Stimulated activated CD4-positive, alpha-beta T cell treated with anti-CD3 and anti-CD28 coated beads, Interleukin-1b, Interleukin-23, amount 100 ng/mL, for 48 hours (primary cell): ENCODE data around the gene S100A12.

Experiments
- DNase-seq: peaks from one replicate; pipeline ENCODE4 v3.0.0-alpha.2; 2020

S100A12 gene

DNA sequence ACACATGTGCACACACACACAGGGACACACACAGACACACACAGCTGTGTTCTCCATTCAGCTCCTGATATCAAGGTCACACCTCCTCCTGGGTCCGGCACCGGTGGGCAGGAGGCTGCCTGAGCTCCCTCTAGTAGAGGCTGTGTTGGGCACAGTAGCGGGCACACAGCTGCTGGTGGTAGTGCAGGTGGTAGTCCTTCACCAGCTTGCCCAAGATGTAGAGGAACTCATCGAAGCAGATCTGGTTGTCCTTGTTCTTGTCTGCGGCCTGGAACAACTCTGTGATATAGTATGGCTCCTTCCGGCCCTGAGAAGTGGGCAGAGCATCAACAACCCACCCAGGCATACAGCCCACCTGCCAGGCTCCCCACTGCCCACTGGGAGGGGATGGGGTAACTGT is 21.0 kb upstream of the S100A12 start:
- DNase-seq = no peak

DNA sequence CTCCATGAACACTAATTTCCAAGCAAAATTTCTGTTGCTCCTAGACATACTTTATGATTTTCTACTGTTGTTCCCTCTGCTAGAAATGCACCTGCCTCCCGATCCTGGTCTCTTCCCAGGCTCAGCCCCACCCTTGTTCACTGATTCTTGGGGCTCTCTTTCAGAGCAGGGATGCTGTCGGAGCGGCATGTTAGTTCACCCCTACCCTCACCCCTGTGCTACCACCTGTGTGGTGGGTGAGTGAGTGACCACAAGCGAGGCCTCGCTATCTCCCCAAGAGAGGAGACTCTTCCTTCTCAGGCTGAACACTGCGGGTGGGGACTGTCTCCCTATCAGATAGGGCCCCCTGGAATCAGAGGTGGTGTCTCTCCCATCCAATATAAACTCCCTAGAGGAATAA is 20.4 kb upstream of the S100A12 start:
- no peak for DNase-seq

DNA sequence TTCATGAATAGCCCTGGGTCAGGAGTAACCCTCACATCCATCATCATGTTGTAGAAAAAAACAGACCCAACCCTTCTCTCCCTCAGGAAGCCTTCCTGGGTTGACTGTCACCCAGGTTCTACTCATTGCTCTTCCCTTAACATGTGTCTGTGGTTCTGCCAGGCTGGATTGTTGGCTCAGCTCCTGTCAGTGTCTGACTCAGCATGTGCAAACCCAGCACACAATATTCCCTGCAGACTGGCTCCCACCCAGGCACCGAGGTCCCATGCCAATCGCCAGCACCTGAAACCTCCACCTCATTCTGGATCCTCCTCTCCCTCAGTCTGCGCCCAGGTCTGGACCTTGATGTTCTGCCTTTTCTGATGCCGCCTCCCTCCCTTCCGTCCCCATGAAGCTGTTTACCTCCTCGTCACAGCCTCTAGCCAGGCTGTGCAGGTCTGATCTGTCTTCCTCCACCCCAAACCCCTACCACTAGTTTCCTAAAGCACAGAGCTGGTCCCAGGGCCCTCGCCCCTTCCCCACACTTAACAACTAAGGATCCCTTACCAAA is 19.8 kb upstream of the S100A12 start:
- no peak for DNase-seq

DNA sequence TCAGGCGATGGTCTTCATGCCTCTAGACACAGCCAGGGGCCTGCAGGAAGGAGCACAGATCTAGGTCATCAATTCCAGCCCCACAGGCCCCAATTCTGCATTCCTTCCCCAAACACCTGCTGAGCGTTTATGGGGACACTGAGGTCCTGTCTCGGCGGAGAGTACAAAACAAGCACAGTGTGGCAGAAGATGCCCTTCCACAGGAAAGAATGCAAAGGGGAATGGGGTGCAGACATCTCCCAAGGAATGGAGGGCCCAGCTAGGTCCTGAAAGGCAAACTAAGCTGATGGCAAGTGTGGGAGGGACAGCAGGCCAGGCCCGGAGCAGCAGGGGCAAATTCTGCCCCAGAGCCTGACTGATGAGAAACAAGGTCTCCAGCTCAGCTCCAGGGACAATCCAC is 19.0 kb upstream of the S100A12 start:
- no peak for DNase-seq

DNA sequence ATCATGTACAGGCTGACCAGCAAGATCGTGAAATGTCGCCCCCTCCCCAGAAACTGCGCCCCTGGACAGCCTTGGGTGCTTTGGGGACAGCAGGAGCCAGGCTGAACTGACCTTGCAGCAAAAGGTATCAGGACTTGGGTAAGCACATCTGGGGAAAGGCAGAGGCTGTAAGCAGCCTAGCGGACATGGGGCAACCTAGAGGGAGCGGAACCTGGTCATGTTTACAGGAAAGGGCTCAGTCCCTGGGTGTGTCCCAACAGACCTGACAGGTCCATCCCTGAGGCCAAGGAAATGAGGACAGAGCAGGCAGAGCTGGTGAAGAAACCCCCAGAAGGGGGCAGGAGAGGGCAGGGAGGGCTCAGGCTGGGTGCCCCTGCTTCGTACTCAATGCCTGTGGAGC is 18.5 kb upstream of the S100A12 start:
- no peak for DNase-seq

DNA sequence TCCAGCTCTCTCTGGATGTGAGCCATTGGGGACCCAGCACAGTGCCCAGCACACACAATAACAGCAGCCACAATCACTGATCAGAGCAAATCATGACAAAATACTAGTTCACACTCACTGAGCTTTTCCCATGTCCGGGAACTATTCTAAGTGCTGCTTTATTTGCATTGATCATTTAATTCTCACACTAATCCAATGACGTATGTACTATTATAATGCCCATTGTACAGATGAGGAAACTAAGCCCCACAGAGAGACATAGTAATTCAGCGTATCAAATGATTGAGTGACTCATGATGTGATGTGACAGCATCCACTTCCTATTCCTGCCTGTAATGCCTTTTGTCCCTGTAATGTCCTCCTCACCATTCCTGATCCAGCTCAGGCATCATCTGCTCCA is 17.4 kb upstream of the S100A12 start:
- no peak for DNase-seq

DNA sequence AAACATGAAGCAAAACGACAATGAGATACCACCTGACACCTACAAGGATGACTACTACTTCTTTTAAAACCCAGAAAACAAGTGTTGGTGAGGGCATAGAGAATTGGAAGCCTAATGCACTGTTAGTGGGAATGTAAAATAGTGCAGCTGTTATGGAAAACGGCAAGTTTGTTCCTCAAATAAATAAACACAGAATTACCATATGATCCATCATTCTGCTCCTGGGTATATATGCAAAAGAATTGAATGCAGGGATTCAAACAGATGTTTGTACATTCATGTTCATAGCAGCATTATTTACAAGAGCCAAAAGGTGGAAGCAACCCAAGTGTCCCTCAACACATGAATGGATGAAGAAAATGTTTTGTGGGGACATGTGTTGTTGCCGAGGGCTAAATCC is 16.8 kb upstream of the S100A12 start:
- no peak for DNase-seq

DNA sequence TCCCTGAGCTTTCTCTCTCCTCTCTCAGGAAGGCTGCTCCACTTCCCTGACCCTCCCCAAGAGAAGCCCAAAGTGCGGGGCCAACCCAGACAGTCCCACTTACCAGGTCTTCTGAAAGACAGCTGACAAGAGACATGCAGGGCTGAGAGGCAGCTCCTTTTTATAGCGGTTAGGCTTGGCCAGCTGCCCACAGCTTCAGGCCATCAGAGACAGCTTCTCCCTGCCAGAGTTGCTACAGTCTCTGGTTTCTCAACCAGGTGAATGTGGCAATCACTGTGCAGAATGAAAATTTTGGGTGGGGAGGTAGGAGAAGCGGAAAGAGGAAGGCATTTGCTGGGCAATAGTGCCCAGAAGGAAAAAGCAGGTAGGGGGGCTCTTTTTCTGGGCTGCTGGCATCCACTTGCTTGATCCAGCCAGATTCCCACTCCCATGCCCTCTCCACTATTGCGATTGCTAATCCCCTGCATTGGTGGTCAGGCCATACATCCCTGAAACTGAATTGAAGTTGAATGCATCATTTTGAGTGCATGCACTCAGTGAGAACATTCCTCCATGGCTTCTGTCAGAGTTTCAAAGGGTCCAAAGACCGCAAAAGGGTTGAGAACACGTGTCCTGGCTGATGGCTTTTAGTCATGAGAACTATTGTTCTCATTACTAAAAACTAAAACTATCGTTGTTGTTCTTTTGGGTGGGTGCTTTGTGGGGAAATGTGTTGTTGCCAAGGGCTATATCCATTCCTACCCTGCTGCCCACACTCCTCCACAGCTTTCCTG is 15.7 kb upstream of the S100A12 start, which contains the start of gene S100A8:
Gene S100A8, minus strand, starts transcription at position 136 of the 773 bp plus-strand sequence. CDS start 538 bp downstream, outside the sequence.
- DNase-seq = no peak

DNA sequence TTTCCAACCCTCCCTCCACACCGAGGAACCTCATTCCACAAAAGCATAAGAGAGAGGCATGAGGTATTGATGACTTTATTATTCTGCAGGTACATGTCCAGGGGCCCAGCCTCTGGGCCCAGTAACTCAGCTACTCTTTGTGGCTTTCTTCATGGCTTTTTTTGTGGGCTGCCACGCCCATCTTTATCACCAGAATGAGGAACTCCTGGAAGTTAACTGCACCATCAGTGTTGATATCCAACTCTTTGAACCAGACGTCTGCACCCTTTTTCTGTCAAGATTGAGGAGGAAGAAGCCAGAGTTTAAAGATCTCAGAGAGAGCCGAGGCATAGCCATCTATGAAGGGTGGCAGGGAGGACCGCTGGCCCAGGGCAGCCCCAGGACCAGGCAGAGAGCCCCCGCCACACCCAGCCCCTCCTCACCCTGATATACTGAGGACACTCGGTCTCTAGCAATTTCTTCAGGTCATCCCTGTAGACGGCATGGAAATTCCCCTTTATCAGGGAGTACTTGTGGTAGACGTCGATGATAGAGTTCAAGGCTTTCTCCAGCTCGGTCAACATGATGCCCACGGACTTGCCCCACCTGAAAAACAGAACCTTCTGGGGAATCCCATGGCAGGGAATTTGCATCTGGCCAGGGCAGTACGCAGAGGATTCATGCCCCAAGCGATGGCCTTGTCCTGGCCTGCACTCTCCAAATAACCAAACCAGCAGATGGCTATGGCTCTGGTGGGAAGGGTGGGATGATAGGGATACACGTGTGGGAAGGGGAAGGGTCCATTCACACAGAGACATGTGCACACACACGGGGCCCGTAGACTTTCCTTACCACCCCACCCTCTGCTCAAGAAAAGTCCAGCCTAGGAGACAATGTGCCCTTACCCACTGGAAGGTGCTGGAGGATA is 14.8 kb upstream of the S100A12 start:
- DNase-seq = no peak

DNA sequence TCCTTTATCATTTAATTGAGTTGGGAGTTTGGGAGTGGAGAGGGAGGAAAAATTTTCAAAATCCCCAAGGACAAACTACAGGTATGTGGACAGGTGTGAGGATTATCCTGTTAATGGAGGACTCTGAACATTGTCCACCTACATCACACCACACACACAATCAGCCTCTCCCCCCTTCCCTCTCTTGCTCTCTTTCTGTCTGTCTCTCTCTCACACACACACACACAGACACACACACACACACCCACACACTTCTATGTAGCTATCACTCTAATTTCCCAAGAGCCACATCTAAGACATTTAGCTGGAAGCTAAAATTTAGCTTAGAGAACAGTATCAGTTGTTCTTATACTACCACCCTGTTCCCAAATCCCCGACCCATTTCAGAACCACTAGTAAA is 14.0 kb upstream of the S100A12 start:
- no peak for DNase-seq

DNA sequence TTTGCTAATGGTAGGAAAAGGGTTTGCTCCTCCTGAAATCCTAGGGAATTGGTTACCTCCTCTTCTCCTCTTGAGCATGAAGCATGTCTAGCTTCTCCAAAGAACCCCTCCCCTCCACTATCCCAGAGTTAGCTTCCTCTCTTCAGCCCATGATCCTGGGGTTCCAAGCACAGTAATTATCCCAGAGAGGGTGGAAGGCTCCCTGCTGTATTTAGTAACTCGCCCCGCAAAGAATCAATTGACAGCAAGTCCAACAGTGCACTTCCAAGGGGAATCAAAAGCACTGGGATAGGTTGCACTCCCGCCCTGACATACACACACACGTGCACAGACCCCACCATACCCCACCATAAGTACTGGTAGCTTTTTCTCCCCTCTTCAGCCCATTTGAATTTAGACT is 12.4 kb upstream of the S100A12 start:
- DNase-seq = no peak

DNA sequence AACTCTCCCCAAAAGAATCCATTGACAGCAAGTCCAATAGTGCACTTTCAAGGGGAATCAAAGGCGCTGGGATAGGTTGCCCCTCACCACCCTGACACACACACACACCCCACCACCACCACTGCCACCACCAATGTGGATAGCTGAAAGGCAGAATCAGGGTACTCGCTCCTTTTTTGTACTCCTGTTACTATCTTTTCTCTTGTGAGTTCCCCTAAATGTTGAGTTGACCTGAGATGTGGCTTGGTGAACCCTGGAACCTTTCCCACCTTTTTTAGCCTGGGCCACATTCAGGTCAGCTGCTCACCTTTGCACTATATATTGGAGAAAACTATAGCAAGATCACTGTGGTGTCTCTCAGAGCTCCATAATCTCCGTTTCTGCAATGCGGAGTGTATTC is 11.6 kb upstream of the S100A12 start:
- DNase-seq = no peak

DNA sequence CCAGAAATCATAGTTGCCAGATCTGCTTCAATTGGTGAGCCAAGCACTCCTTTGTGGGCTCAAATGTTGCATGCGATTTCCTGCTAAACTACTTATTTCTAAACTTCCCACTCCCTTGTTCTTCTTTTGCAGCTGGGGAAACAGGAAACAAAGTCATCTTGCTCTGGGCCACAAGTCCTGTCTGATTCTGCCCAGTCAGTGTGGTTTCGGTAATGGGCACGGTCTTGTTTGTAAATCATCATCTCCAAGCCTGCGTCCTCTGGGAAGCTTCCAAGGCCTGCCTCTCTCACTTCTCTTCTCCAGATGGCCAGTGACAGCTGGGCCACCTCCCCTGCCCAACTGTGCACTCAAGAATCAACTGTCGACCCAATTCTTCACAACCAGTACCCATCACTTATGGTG is 11.1 kb upstream of the S100A12 start:
- no peak for DNase-seq

DNA sequence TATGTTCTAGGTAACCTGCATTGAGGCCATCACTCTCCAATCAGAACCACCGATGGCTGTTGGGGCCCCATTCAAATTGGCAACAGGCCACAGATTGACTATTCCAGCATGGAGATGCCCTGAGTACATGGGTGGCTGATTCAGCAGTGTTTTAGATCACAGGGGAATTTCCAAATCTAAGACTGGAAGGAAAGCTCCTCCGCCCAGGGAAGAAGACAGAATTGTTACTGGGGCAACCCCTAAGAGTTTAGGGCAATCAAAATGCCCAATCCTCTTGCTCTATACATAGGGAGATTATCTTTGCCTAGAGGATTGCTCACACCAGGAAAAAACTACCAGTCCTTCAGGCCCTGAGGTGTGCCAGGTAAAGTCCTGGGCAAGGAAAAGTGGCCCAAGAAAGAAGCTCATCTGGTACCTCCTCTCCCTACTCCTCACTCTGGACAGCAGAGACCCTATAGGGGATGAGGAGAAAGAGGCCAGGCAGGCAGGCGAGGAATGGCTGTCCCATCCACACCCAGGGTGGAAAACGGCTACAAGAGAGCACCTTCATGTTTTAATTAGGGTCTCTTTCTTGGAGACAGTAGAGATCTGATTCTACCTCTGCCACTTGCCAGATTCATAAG is 9.6 kb upstream of the S100A12 start:
- no peak for DNase-seq

DNA sequence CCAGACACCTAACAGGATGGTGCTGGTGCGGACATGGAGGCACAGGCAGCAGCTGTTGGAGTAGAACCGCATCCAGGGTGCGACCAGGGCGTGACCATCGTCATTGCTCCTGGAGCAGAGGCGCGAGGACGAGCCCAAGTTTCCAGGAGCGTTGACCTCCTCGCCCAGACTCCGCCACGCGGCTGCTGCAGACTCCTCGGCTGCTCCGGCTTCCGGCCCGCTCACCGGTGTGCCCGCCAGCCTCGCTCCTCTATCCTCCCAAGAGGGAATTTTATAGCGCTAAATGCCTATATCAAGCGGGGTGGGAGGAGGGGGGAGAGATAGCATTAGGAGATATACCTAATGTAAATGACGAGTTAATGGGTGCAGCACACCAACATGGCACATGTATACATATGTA is 5.3 kb upstream of the S100A12 start:
- DNase-seq = no peak

DNA sequence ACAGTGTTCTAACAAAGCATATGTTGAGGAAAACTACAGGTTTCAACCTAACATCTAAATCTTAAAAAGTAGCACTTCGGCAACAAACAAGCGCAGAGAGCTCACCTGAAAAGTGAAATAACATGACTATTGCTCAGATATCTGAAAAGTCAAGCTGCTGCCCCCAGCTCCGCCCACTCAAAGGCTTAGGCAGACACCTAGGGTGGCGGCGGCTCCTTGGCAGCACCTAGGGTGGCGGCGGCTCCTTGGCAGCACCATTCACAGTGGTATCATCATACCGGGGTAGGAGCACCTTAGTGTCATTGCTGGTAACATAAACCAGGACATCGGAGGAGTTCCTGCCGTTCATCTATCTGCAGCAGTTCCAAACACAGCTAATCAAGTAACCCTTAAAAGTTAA is 4.2 kb upstream of the S100A12 start:
- no peak for DNase-seq

DNA sequence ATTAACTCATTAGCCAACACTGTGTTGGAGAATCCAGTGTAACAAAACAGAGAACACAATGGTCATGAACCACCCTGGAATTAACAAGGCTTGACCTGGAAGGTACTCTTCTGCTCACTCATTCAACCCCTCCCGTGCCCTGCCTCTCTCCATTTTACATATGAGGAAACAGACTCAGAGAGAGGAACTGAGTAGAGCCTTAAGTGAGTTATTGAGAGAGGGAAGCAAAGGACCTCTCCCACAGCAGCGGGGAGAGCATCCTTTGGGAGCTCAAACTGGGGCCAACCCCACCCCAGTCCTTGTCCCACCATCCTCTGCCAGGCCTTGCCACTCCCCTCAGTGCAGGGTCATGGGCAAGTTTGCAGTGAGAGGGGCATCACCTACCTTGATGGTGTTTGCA is 1.4 kb downstream of the S100A12 start:
- no peak for DNase-seq

DNA sequence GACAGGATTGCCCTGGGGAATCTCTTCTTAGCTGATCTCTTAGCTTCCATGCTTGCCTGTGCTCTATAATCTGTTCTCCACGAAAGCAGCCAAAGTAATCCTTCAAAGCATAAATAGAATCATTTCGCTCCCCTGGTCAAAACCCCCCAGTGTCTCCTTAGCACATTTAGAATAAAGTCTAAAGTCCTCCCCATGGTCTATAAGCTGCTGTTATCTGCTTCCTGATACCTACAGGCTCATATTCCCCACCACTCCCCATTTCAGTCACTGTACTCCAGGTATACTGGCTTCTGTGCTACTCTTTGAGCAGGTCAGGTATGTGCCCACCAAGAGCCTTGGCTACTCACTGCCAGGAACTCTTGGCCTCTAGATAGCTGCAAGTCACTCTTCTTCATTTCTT is 2.9 kb downstream of the S100A12 start:
- DNase-seq = no peak

DNA sequence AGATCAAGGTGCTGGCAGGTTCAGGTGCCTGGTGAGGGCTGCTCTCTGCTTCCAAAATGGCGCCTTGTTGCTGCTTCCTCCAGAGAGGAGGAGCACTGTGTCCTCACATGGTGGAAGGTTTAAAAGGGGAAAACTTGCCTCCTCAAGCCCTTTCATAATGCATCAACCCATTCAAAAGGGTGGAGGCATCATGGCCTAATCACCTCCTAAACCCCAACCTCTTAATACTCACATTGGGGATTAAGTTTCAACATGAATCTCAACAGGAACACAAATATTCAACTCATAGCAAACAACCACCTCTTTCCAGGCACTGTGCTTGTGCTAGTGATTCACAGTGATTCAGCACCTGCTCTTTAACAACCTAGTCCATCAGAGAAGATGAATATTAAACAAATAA is 4.2 kb downstream of the S100A12 start:
- DNase-seq = no peak

DNA sequence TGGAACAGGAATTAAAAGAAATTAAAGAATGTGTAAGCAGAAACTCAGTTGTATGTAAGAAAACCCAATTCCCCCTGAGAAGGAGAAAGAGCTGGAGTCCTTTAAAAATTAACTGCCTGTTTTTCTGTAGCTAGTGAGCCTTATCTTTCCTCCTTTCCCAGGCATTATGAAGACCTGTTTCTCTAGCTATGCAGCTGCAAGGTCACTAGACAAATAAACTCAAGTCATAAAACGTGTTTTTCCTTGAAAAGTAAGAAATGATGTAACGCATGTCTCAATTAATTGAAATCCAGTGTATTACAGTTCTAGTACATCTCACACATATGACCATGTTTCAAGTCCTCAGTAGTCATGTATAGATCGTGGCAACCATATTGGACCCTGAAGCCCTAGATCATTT is 5.3 kb downstream of the S100A12 start:
- no peak for DNase-seq

DNA sequence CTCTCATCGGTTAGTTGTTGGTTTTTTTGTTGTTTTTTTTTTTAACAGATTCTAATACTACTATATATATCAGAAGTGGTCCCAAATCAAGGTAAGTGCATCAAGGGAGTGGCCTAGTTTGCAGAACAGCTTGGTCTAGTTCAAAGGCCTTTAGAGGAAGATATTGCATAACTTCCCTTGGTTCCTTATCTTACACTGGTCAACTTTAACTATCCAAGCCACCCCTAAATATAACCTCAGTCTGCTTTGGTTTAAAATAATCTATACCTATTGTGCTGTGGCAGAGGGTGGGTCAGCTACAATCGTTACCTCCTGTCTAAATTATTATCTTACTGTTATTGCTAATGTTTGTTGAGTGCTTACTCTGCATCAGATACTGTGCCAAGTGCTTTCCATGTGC is 6.9 kb downstream of the S100A12 start:
- DNase-seq = no peak

DNA sequence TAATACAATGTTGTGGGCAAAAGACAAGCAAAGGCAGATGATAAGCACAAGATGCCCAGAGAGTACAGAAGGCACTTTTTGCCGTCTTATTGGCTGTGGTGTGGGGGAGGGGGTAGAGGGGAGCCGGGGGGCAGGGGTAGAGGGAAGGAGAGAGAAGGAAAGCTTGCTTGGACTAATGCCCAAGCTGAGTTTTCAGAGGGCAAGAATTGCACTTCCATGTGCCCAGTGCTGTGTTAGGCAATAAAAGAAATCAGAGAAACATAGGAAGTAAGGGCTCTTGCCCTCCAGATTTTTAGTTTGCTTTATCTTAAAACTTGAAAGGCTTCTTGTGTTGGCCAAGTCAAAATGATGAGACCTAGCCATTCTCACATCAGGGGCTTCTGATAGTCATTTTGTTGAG is 8.3 kb downstream of the S100A12 start:
- no peak for DNase-seq

DNA sequence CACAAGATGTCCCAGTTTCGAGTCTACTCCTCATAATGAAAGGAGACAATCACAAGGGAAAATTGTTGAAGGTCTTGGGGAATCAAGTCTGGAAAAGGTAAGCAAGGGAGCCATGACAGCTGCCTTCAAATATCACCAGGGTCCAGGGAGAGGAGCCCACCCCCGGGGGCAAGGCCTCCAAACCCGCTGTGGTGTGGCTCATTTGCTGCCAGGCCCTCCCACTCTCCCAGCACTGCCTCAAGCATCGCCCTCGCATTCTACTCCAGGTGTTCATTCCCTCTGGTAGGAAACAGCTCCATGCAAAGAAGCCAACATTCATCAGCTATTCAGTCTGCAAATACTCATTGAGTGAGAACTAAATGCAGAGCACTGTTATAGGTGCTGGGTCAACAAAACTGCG is 9.2 kb downstream of the S100A12 start:
- DNase-seq = no peak

DNA sequence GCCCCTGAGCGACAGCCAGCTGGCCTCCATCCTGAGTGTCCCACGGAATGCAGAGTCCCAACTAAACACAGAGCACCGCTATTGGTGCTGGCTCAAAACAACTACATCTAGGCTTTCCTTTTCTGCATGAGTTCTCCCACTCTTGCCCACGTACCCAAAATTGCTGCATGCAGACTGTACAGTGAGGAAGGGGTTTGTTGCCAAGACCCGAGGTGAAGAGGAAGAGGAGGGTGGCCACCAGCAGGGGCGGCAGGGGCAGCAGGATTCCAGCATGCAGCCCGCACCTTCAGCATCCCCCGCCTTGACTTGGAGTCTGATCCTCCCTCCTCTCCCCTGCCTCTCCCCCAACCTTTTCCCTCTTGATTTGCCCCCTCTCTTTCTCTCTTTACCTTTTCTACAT is 9.7 kb downstream of the S100A12 start:
- no peak for DNase-seq
